Thyroid gland (tissue), 4 donors: ENCODE measurements around the gene UBA52. TPM values are rescaled to one million over a fixed set of nuclear protein-coding genes. Genes with fewer than 3 reads are reported as not detected.
A peak's percentile ranks its signal among the peaks of the same experiment; 100 is the strongest.

Source experiments
- DNase-seq, 2 donors: peaks; one replicate each; pipeline ENCODE4 v3.0.0-alpha.2; 2019
- H3K27ac ChIP-seq, 3 donors: fragments of 200-600 bp; sonication (generic); 1 replicate in 2 of 3; 2 replicates in 1 of 3; pipeline ENCODE4 v1.5.1; 2016 to 2019; ENCODE audit warnings: mild to moderate bottlenecking in 1 of 3, moderate library complexity in 1 of 3
- H3K27me3 ChIP-seq: fragments of 200-600 bp; sonication (generic); one replicate; pipeline ENCODE4 v1.5.1; 2019
- H3K36me3 ChIP-seq, 2 donors: fragments of 200-600 bp; sonication (generic); one replicate each; pipeline ENCODE4 v1.5.1; 2016 to 2019
- H3K4me1 ChIP-seq, 2 donors: fragments of 200-600 bp; sonication (generic); one replicate each; pipeline ENCODE4 v1.5.1; 2017 to 2019
- H3K4me3 ChIP-seq, 3 donors: fragments of 200-600 bp; sonication (generic); replicated peaks in 1 of 3; 1 replicate in 2 of 3; 2 replicates in 1 of 3; pipeline ENCODE4 v1.5.1; 2016; ENCODE audit warnings: mild to moderate bottlenecking in 1 of 3
- H3K9me3 ChIP-seq: fragments of 200-600 bp; sonication (generic); one replicate; pipeline ENCODE4 v1.5.1; 2017
- POLR2A ChIP-seq, 2 donors: fragments of 450-650 bp; IDR thresholded peaks; one replicate each; pipeline ENCODE4 v1.6.1; 2017; ENCODE audit warnings: antibody characterized with exemption in 2 of 2, mild to moderate bottlenecking in 2 of 2, moderate library complexity in 1 of 2
- WGBS, 2 donors: methylation state at CpG; one replicate each; pipeline ENCODE4 v1.1.5; 2017; 5-methylcytosine and 5-hydroxymethylcytosine counted together
- intact Hi-C: fragments of 100-400 bp; cut with DNase I; formaldehyde crosslinking; loops from one replicate; pipeline ENCODE4 v1.15.1; 2023
- total RNA-seq, 4 donors: library from RNA; depleted of rRNA; stranded (reverse); fragments of >200 nt; gene quantifications; one replicate each; pipeline ENCODE4 v1.2.3, GENCODE V29; 2016
- TF ChIP-seq, protein P1 (sequence below), 6 experiments: fragments of 200-600 bp in 3 of 6; fragments of 450-650 bp in 3 of 6; sonication (generic) in 3 of 6; IDR thresholded peaks; one replicate each; pipeline ENCODE4 v1.5.1; 2016 to 2019; ENCODE audit warnings: antibody characterized with exemption in 6 of 6, mild to moderate bottlenecking in 2 of 6, inconsistent platforms in 1 of 6, moderate library complexity in 1 of 6

UBA52 gene
- total RNA-seq, 4 donors from 2014 or later: 395 to 726 (median 521) TPM

DNA sequence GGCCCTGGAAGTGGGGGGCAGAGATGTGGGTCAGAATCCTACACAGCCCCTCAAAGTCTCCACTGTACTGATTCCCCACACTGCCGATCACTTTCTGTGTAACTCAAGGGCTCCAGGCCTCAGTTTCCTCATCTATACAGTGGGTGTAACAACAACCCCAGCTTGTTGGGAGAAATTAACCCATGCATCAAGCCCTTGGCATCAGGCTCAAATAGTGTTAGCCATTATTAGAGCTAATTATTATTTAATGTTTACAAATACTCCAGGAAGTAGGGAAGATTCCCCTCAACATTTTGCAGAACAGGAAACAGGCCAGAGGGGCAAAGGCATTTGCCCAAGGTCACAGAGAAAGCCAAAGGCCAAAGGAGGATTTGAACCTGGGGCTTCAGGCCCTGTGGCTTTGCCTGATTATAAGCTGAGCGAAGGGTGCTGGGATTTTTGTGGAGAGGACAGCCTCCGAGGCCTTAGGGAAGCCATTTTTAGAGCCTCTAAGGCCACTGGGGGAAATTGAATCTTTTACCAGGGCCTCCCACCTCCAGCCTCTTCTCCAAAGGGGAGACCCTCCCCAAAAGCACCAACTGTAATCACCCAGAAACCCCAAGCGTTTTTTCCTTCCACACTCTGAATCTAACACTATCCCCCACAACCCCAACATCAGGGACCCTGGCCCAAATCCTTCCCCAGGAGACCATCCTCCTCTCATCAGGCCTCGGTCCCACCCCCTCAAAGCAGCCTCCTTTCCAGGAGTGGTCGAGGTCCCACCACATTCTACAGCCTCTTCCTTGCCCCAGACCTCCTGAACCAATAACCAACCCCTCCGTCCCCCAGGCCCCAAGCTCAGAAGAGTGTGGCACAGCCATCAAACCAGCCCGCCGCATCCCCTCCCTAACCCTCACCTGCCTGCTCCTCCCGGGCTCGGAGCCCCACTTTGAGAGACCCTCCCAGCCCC is 29.4 kb upstream of the UBA52 start:
- H3K4me3 ChIP-seq: peak overlapping the region in 2 of 3 donors; percentile 58 to 61
- no peaks in the 10 kb centered on the region for H3K27me3 ChIP-seq
- WGBS, 2 donors: 23 to 27% methylated on average over 10 to 11 of the region's 11 CpGs
- DNase-seq: no peak
- peaks cover 17 to 31% of the 10 kb centered on the region in 2 donors for H3K36me3 ChIP-seq
- intact Hi-C loops: no loop called here
- TF ChIP-seq POLR2A (IDR thresholded peaks at IDR 0.05): no peak
- TF ChIP-seq, protein P1, sequence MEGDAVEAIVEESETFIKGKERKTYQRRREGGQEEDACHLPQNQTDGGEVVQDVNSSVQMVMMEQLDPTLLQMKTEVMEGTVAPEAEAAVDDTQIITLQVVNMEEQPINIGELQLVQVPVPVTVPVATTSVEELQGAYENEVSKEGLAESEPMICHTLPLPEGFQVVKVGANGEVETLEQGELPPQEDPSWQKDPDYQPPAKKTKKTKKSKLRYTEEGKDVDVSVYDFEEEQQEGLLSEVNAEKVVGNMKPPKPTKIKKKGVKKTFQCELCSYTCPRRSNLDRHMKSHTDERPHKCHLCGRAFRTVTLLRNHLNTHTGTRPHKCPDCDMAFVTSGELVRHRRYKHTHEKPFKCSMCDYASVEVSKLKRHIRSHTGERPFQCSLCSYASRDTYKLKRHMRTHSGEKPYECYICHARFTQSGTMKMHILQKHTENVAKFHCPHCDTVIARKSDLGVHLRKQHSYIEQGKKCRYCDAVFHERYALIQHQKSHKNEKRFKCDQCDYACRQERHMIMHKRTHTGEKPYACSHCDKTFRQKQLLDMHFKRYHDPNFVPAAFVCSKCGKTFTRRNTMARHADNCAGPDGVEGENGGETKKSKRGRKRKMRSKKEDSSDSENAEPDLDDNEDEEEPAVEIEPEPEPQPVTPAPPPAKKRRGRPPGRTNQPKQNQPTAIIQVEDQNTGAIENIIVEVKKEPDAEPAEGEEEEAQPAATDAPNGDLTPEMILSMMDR (IDR thresholded peaks at IDR 0.05): no peak
- H3K27ac ChIP-seq: peak overlapping the region; percentile 80 to 90 (median 86)
- H3K4me1 ChIP-seq: peaks cover 6 to 11% of the 10 kb centered on the region in 2 donors
- no peaks in the 10 kb centered on the region for H3K9me3 ChIP-seq

- 0% methylated on average over 4 of the region's 86 CpGs; no CpG with 5 or more reads in 1 of the 2 donors for WGBS, 2 donors
- DNase-seq: peak; percentile 94 to 95
- intact Hi-C loops: no loop called here
- Histone ChIP-seq H3K9me3 (no peaks in the 10 kb centered on the region), H3K4me3 (peak within 1 kb of the TSS in 2 of 3 donors; percentile 58 to 61), H3K27me3 (no peaks in the 10 kb centered on the region), H3K27ac (peak within 1 kb of the TSS; percentile 80 to 90 (median 86)), H3K4me1 (peaks cover 6 to 11% of the 10 kb centered on the region in 2 donors), H3K36me3 (peaks cover 7 to 25% of the 10 kb centered on the region in 2 donors)
- TF ChIP-seq, protein P1 (IDR thresholded peaks at IDR 0.05): no peak
- TF ChIP-seq POLR2A (IDR thresholded peaks at IDR 0.05): no peak
Observed at GRCh38 chr19:18542941-18543813, 28.5 kb upstream of the UBA52 start, which contains the start of gene FKBP8. FKBP8 (minus strand) TSS chr19:18543573; CDS start chr19:18541970, 1,603 bp downstream.

DNA sequence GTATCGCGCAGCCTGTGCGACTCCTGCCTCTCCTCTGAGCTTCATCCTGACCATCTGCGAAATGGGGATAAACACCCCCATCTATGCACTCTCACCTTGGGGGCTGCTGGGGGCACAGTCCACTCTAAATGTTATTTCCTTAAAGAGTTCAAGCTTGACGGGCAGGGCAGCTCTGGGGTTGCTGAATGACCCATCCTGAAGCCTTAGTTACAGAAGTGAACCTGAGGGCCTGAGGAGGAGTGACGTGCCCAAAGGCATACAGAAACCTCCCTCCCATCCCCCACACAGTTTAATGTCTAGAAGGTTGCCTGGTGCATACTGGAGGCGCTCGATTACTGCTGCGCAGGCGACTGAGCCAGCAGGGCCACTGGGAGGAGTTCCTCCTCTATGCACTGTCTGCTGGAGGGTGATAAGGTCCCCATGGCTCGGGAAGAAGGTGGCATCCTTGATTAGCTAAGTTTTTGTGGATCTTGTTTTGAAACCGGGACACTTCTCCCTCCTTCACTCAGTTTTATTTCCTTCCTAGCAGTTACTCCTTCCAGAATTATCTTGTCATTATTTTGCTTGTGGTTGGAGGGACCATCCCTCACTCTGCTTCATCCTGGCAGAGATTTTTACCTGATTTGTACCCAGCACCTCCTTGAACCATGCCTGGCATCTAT is 27.7 kb upstream of the UBA52 start:
- Histone ChIP-seq H3K4me3 (peak overlapping the region in 1 of 3 donors; percentile 61), H3K27me3 (no peaks in the 10 kb centered on the region), H3K27ac (peak overlapping the region in 2 of 3 donors; percentile 86 to 90), H3K36me3 (peaks cover 5 to 22% of the 10 kb centered on the region in 2 donors), H3K9me3 (no peaks in the 10 kb centered on the region), H3K4me1 (peaks cover 6 to 11% of the 10 kb centered on the region in 2 donors)
- WGBS, 2 donors: 16 to 22% methylated on average over 8 to 9 of the region's 12 CpGs
- intact Hi-C loops: no loop called here
- peak; percentile 18 to 22 for DNase-seq
- TF ChIP-seq POLR2A (IDR thresholded peaks at IDR 0.05): peak in 1 of 2 donors; percentile 2
- TF ChIP-seq, protein P1 (IDR thresholded peaks at IDR 0.05): no peak

DNA sequence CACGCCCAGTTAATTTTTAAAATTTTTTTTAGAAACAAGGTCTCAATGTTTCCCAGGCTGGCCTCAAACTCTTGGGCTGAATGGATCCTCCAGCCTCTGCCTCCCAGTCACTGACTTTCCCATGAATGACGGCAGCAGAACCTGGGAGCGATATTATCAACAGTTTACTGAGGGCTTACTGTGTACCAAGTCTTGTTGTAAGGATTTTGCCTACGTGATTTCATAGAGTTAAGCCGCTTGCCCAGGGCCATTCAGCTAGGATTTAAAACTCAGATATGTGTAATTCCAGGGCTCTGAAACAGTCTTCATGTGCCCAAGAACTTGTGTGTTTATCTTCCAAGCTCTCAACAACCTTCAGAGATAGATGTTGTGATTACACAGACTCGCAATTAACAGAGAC is 20.0 kb upstream of the UBA52 start:
- Histone ChIP-seq H3K9me3 (no peaks in the 10 kb centered on the region), H3K4me1 (no peaks in the 10 kb centered on the region), H3K27ac (no peak overlapping the region), H3K27me3 (no peaks in the 10 kb centered on the region), H3K4me3 (no peak overlapping the region), H3K36me3 (no peaks in the 10 kb centered on the region)
- no peak for DNase-seq
- WGBS, 2 donors: 58% methylated on average over 6 of the region's 6 CpGs
- TF ChIP-seq, protein P1 (IDR thresholded peaks at IDR 0.05): no peak
- TF ChIP-seq POLR2A (IDR thresholded peaks at IDR 0.05): no peak
- intact Hi-C loops: no loop called here
